ENCODE data around the gene CEP170. TPM values are rescaled to one million over a fixed set of nuclear protein-coding genes. Genes with fewer than 3 reads are reported as not detected.

CEP170 gene
- total RNA-seq, 1 donor from 2014 or later, result 39.3 TPM

DNA sequence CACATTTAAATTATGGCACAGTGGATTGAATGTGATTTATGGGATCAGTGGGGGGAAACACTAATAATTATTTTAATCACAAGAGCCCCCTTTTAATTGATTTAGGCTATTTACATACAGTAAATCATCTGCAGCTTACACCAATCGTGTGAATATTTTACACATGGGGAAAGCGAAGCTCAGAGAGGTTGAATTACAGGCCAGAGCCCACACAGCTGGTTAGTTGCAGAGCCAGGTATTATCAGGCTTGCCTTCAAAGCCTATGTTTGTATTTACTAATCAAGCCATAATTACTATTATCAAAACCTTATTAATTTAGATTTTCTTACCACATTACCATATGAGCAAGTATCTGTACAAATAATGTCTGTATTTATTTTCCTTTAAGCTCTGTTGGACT is 1.5 kb upstream of the CEP170 start:
- intact Hi-C loops (cut with DNase I), result no loop called here
- H3K4me1 ChIP-seq, result peaks cover 30% of the 10 kb centered on the region
- no peak for DNase-seq (ENCODE audit: extremely low spot score in 2 of 2)

DNA sequence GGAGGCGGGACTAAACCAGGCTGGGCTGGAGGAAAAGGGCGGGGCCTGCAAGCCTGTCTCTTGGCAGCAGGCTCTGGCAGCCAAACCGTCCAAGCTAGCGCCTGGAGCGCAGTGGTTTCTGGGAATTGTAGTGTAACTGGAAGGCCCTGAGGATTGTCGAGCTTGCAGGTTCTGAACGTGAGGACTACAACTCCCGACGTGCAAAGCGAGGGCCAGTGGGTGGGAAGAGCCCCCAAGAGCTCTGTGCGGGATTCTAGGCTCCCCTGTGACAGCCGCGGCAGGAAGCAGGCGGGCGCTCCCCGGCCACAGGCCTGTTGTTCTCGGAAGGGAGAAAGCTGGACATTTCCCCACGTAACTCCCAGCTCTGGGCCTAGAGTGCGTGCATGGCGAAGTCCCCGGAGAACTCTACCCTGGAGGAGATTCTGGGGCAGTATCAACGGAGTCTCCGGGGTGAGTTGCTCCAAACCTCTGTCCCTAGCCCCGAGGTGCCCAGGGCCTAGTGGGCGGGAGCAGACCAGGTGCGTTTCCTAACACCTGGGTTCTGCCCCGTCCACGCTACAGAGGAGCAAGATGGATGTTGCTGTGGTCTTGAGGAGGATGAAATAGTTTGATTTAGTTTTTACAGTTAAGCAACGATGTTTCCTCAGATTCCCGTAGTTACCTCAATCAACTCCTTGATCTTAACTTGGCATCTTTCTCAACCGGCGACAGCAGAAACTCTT is 871 bp upstream of the CEP170 start, which contains the start of gene SDCCAG8:
SDCCAG8 (plus strand) TSS at position 251 of the 722 bp plus-strand sequence; CDS start at position 384, 133 bp downstream.
- peak; percentile 98 to 99 for DNase-seq (ENCODE audit: extremely low spot score in 2 of 2)
- Histone ChIP-seq H3K27me3 (no peaks in the 10 kb centered on the region), H3K4me3 (peak within 1 kb of the TSS; percentile 51 to 83), H3K9me3 (no peaks in the 10 kb centered on the region), H3K4me1 (peaks cover 36% of the 10 kb centered on the region), H3K36me3 (no peaks in the 10 kb centered on the region), H3K27ac (peak within 1 kb of the TSS; percentile 90)
- intact Hi-C loops (cut with DNase I), result no loop called here
- peak; percentile 92 to 93 for TF ChIP-seq POLR2AphosphoS5 (IDR thresholded peaks at IDR 0.05; ENCODE audit: insufficient read depth in 1 of 2, low read depth in 1 of 2)
- TF ChIP-seq POLR2A (IDR thresholded peaks at IDR 0.05), result peak; percentile 62 to 70
- TF ChIP-seq, protein P1, sequence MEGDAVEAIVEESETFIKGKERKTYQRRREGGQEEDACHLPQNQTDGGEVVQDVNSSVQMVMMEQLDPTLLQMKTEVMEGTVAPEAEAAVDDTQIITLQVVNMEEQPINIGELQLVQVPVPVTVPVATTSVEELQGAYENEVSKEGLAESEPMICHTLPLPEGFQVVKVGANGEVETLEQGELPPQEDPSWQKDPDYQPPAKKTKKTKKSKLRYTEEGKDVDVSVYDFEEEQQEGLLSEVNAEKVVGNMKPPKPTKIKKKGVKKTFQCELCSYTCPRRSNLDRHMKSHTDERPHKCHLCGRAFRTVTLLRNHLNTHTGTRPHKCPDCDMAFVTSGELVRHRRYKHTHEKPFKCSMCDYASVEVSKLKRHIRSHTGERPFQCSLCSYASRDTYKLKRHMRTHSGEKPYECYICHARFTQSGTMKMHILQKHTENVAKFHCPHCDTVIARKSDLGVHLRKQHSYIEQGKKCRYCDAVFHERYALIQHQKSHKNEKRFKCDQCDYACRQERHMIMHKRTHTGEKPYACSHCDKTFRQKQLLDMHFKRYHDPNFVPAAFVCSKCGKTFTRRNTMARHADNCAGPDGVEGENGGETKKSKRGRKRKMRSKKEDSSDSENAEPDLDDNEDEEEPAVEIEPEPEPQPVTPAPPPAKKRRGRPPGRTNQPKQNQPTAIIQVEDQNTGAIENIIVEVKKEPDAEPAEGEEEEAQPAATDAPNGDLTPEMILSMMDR (IDR thresholded peaks at IDR 0.05), result no peak

More for the DNA sequence above, 1.5 kb upstream of the CEP170 start:
- no peaks in the 10 kb centered on the region for H3K36me3 ChIP-seq
- TF ChIP-seq POLR2A (IDR thresholded peaks at IDR 0.05), result no peak
- TF ChIP-seq, protein P1 (IDR thresholded peaks at IDR 0.05), result no peak
- no peak for TF ChIP-seq POLR2AphosphoS5 (IDR thresholded peaks at IDR 0.05; ENCODE audit: insufficient read depth in 1 of 2, low read depth in 1 of 2)
- H3K4me3 ChIP-seq, result peak overlapping the region; percentile 51 to 83
- no peaks in the 10 kb centered on the region for H3K27me3 ChIP-seq
- peak overlapping the region; percentile 90 for H3K27ac ChIP-seq
- no peaks in the 10 kb centered on the region for H3K9me3 ChIP-seq

DNA sequence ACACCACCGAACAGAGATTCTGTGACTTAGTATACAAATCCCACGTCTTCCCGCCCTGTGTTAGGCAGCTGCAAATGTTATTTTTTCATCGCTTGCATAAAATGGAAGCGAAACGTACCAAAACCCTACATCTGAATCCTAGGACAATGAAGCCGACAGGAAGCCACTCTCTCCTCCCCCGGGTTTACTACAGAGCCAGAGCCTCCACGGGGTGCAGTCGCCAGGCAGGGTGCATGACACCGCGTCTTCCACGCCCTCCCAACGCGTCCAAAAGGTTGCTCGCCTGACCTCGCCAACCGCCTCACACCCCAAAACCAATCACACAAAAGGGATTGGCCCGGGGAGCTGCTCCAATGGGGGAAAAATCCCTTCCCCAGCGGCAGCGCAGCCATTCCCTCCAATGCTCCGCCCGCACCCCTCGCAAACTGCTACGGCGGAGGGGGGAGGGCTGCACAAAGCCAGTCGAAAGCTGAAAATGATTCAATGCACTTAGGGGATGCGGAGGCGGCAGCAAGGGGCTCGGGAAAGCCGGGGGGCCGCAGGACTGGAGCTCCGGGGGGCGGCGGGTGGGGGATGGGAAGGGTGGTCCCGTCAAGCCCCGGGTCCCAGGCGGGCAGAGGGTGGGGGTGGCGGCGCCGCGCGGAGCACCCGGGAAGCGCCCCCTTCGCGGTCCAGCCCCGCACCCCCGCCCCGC is 701 bp downstream of the CEP170 start:
- intact Hi-C loops (cut with DNase I), result no loop called here
- Histone ChIP-seq H3K4me3 (peak overlapping the region; percentile 51 to 83), H3K27me3 (no peaks in the 10 kb centered on the region), H3K36me3 (no peaks in the 10 kb centered on the region), H3K27ac (peak overlapping the region; percentile 90), H3K4me1 (peaks cover 49% of the 10 kb centered on the region), H3K9me3 (no peaks in the 10 kb centered on the region)
- peak in 1 of 2 donors; percentile 89 for DNase-seq (ENCODE audit: extremely low spot score in 2 of 2)
- TF ChIP-seq, protein P1 (IDR thresholded peaks at IDR 0.05), result no peak
- peak in 1 of 2 donors; percentile 8 for TF ChIP-seq POLR2A (IDR thresholded peaks at IDR 0.05)

DNA sequence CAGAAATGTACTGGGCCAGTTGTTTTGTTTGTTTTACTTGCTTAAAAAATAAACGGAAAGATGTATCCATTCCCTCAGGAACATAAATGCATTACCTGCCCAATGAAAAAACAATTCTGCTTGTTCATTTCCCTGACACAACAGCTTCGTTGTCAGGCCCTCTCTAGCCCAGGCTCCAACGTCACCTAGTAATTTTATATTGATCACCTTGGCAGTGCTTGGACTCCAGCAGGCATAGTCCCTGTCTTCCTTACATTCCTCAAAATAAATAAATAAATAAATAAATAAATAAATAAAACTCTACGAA is 1.2 kb downstream of the CEP170 start:
- Histone ChIP-seq H3K4me3 (peak overlapping the region; percentile 51 to 83), H3K27ac (peak overlapping the region; percentile 90), H3K9me3 (no peaks in the 10 kb centered on the region), H3K27me3 (no peaks in the 10 kb centered on the region), H3K36me3 (no peaks in the 10 kb centered on the region), H3K4me1 (peaks cover 49% of the 10 kb centered on the region)
- intact Hi-C loops (cut with DNase I), result no loop called here
- TF ChIP-seq, protein P1 (IDR thresholded peaks at IDR 0.05), result no peak
- DNase-seq (ENCODE audit: extremely low spot score in 2 of 2), result no peak
